Bronchial epithelial cell (primary cell): ENCODE results near the gene GFOD2. TPM values are rescaled to one million over a fixed set of nuclear protein-coding genes. Genes with fewer than 3 reads are reported as not detected.

Experiments used
- DNase-seq: peaks from one replicate; pipeline ENCODE4 v3.0.0-alpha.2; 2010; ENCODE audit warnings: low read depth
- FAIRE-seq: peaks from 2 replicates; lab custom pipeline; 2011; peaks lifted over from hg19 to GRCh38; lab: Jason Lieb, UNC
- H3K27me3 ChIP-seq: 2 replicates; pipeline ENCODE4 v1.5.1; 2011; ENCODE audit warnings: low read length; ENCODE audit not compliant: control insufficient read depth, insufficient read depth
- H3K36me3 ChIP-seq: 2 replicates; pipeline ENCODE4 v1.5.1; 2011; ENCODE audit warnings: low read length; ENCODE audit not compliant: control insufficient read depth, insufficient read depth
- H3K4me3 ChIP-seq: 2 replicates; pipeline ENCODE4 v1.5.1; 2011; ENCODE audit warnings: mild to moderate bottlenecking, low read depth, low read length, control low read depth
- total RNA-seq: library from RNA; depleted of rRNA; stranded (reverse); fragments of >200 nt; gene quantifications from 2 replicates; pipeline ENCODE4 v1.2.1, GENCODE V29; 2014
- TF ChIP-seq, protein P1 (sequence below): IDR thresholded peaks from 2 replicates; pipeline ENCODE4 v1.5.1; 2011; ENCODE audit warnings: mild to moderate bottlenecking, moderate library complexity, low read length, control low read depth, inconsistent platforms; ENCODE audit not compliant: insufficient read depth, severe bottlenecking

Gene GFOD2, protein sequence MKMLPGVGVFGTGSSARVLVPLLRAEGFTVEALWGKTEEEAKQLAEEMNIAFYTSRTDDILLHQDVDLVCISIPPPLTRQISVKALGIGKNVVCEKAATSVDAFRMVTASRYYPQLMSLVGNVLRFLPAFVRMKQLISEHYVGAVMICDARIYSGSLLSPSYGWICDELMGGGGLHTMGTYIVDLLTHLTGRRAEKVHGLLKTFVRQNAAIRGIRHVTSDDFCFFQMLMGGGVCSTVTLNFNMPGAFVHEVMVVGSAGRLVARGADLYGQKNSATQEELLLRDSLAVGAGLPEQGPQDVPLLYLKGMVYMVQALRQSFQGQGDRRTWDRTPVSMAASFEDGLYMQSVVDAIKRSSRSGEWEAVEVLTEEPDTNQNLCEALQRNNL
- 17.9 and 23.6 TPM in 2 replicates for total RNA-seq

- Histone ChIP-seq H3K27me3 (no peaks in the 10 kb centered on the region), H3K36me3 (no peaks in the 10 kb centered on the region), H3K4me3 (peak within 1 kb of the TSS; percentile 84)
- peak; percentile 88 for DNase-seq
- FAIRE-seq: no peak
- TF ChIP-seq, protein P1, sequence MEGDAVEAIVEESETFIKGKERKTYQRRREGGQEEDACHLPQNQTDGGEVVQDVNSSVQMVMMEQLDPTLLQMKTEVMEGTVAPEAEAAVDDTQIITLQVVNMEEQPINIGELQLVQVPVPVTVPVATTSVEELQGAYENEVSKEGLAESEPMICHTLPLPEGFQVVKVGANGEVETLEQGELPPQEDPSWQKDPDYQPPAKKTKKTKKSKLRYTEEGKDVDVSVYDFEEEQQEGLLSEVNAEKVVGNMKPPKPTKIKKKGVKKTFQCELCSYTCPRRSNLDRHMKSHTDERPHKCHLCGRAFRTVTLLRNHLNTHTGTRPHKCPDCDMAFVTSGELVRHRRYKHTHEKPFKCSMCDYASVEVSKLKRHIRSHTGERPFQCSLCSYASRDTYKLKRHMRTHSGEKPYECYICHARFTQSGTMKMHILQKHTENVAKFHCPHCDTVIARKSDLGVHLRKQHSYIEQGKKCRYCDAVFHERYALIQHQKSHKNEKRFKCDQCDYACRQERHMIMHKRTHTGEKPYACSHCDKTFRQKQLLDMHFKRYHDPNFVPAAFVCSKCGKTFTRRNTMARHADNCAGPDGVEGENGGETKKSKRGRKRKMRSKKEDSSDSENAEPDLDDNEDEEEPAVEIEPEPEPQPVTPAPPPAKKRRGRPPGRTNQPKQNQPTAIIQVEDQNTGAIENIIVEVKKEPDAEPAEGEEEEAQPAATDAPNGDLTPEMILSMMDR: no peak
Measured at GRCh38 chr16:67719048-67719777, at the start of gene GFOD2. TSS of gene GFOD2 (minus strand) at chr16:67719316. CDS start at chr16:67685715, 33,601 bp downstream.

GRCh38 chr16:67767953-67768352 is 48.8 kb upstream of the GFOD2 start:
- no peaks in the 10 kb centered on the region for H3K27me3 ChIP-seq
- no peak overlapping the region for H3K4me3 ChIP-seq
- DNase-seq (peak; percentile 75), FAIRE-seq (no peak)
- peaks cover 1% of the 10 kb centered on the region for H3K36me3 ChIP-seq
- TF ChIP-seq, protein P1: no peak

- no peak for DNase-seq
- TF ChIP-seq, protein P1: no peak
- no peak for FAIRE-seq
- peaks cover 1% of the 10 kb centered on the region for H3K36me3 ChIP-seq
- no peaks in the 10 kb centered on the region for H3K27me3 ChIP-seq
- no peak overlapping the region for H3K4me3 ChIP-seq
Measured at GRCh38 chr16:67766291-67766690, 47.2 kb upstream of the GFOD2 start.

DNA sequence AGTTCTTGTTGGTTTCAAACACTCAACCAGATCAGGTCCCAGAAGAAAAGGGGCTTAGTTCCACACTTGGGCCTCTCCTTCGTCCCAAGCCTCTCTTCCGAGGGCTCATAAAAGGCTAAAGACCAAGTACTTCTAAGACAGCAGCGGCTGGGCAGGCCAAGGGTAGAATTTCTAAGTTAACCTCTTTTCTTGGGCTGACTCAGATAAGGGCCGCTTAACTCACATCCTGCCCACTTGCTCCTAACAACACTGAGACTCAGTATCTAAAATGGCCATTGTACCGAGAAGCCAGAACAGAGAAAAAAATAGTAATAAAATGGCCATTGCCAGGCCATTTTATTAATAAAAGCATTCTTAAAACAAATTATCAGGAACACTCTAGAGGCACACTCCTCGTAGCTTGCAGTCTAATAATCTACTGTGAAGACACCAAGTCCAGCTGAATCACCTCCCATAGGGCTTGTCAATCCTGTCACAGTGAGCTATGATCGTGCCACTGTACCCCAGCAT is 45.1 kb upstream of the GFOD2 start:
- TF ChIP-seq, protein P1: no peak
- Histone ChIP-seq H3K4me3 (no peak overlapping the region), H3K36me3 (peaks cover 2% of the 10 kb centered on the region), H3K27me3 (no peaks in the 10 kb centered on the region)
- DNase-seq: no peak
- FAIRE-seq: no peak

DNA sequence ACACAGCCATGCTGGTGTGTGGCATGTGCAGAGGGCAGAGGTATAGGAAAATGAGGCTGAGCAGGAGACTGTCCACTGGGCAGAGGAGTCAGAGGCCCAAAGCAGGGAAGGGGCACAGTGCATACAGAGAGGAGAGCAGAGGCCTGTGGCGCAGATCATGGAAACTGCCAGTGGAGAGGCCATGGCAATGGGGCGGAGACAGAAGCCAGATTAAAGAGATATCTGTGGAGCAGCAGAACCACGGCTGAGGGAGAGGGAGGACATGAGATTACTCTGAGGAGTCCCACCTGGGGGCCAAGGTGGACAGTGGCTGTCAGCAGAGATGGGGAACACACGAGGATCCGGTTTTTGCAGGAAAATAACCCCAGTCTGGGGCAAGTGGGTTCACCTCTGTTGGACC is 44.0 kb upstream of the GFOD2 start:
- FAIRE-seq (no peak), DNase-seq (no peak)

More for the DNA sequence above, 44.0 kb upstream of the GFOD2 start:
- no peak overlapping the region for H3K4me3 ChIP-seq
- H3K27me3 ChIP-seq: no peaks in the 10 kb centered on the region
- peaks cover 2% of the 10 kb centered on the region for H3K36me3 ChIP-seq
- TF ChIP-seq, protein P1: no peak
